Activated T-cell treated with anti-CD3 and anti-CD28 coated beads, Interleukin-2, amount 50 U/mL, for 24 hours (primary cell): ENCODE data around the gene CNTN4.

Source experiments
- DNase-seq: peaks from one replicate; pipeline ENCODE4 v3.0.0-alpha.2; 2020
- H3K27ac Mint-ChIP-seq: 2 replicates; pipeline ENCODE4 v1.8.0; 2020; ENCODE audit warnings: mild to moderate bottlenecking, mixed read lengths
- H3K27me3 Mint-ChIP-seq: 2 replicates; pipeline ENCODE4 v1.8.0; 2020; ENCODE audit warnings: mixed read lengths
- H3K36me3 Mint-ChIP-seq: 2 replicates; pipeline ENCODE4 v1.8.0; 2020; ENCODE audit warnings: low read depth, mixed read lengths
- H3K4me1 Mint-ChIP-seq: 2 replicates; pipeline ENCODE4 v1.8.0; 2020; ENCODE audit warnings: low read depth, mixed read lengths
- H3K4me3 Mint-ChIP-seq: 2 replicates; pipeline ENCODE4 v1.8.0; 2020; ENCODE audit warnings: mild to moderate bottlenecking, moderate library complexity, mixed read lengths
- H3K9me3 Mint-ChIP-seq: 2 replicates; pipeline ENCODE4 v1.8.0; 2020; ENCODE audit warnings: mixed read lengths

CNTN4 gene

DNA sequence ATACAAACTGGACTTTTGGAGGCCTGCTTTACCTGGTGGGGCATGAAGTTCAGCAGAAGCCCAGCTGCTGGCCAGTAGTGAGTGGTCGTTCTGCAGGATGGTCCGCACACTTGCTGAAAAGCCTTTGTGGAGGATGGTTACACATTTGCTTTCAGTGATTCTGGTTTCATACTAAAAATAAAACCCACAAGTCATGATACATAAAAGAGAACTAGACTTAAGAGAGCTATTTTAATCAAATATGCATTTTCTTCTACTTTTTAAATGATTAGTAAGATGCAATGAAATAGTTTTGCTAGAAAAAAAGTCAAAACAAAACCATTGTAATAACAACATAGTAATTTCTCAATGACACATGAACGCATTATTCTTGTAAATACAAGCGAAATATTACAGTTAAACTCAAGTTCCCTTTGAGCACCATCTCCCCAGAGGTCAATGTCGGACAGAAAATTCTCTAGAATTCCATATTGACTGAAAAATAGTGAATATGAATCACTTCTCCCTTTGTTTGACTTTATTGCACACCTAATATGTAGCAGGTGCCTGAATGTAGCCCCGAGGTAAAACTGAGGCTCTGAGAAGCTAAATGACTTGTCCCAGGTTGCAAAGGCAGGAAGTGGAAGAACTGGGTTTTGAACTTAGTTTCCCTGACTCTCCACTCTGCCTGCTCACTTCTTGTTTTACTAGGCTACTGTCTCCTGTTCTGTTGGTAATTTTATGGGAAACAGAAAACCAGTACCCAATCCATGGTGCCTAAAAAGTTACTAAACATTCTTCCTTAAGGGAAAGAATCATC lies 1003.2 kb downstream of the CNTN4 start:
- H3K4me3 Mint-ChIP-seq, result no peak overlapping the region

DNA sequence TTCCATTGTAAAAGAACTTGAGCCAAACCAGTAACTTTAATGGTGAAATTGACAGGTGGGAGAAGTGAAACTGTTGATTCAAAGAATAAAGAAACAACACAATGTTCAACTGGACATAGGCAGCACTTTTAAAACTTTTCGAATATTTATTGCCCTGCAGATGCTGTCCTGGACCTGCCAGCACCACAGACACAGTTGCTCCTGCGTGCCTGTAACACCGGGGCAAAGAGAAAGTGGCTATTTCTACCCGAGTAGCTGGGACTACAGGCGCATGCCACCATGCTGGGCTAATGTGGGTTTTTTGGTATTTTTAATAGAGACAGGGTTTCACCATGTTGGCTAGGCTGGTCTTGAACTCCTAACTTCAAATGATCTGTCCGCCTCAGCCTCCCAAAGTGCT lies 1004.1 kb downstream of the CNTN4 start:
- H3K27me3 Mint-ChIP-seq, result peaks cover 9% of the 10 kb centered on the region
- H3K4me1 Mint-ChIP-seq, result peaks cover 12% of the 10 kb centered on the region
- H3K4me3 Mint-ChIP-seq, result no peak overlapping the region
- no peak for DNase-seq
- H3K36me3 Mint-ChIP-seq, result no peaks in the 10 kb centered on the region
- no peaks in the 10 kb centered on the region for H3K9me3 Mint-ChIP-seq
- no peak overlapping the region for H3K27ac Mint-ChIP-seq

More for the DNA sequence above, 1003.2 kb downstream of the CNTN4 start:
- H3K4me1 Mint-ChIP-seq, result peaks cover 5% of the 10 kb centered on the region
- H3K27me3 Mint-ChIP-seq, result peaks cover 5% of the 10 kb centered on the region
- DNase-seq, result no peak
- H3K27ac Mint-ChIP-seq, result no peak overlapping the region
- H3K36me3 Mint-ChIP-seq, result no peaks in the 10 kb centered on the region
- H3K9me3 Mint-ChIP-seq, result no peaks in the 10 kb centered on the region

DNA sequence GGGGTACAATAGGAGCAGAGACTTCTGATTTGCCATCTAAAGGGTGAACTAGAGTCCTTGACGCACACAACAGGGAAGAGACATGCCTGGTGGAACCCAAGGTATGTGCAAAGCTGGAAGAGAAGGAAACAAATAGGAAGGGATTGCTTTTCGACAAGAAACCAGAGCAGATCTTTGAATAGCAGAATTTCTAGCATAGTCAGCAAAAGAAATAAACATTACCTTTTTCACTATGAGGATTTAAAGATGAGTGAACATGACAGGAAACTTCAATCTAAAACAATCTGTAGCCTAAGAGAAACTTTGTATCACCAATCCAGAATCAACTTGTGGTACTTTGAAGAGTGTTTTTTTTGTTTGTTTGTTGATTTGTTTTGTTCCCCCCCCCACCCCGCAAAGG lies 1006.6 kb downstream of the CNTN4 start:
- H3K27ac Mint-ChIP-seq, result no peak overlapping the region
- H3K4me3 Mint-ChIP-seq, result no peak overlapping the region

DNA sequence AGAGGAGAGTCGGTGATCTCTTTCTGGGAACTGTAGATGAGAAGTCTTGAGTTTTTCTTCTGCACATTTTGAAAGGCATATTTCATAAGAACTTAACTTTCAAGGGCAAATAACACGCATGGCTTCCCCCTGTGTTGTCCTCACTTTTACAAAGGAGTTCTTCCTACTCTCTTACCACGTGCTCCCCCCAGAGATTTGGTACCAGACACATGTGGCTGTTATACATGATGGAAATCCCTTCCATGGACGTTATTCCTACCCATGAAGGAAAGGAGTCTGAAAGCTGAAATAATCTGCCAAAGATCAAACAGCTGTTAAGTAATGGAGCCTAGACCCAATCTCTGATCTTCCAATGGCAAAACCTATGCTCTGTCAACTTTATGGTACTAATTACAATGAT lies 1007.1 kb downstream of the CNTN4 start:
- Mint-ChIP-seq H3K4me3 (no peak overlapping the region), H3K9me3 (no peaks in the 10 kb centered on the region), H3K36me3 (no peaks in the 10 kb centered on the region), H3K27ac (no peak overlapping the region), H3K27me3 (peaks cover 9% of the 10 kb centered on the region), H3K4me1 (peaks cover 35% of the 10 kb centered on the region)
- DNase-seq, result no peak

More for the DNA sequence above, 1006.6 kb downstream of the CNTN4 start:
- Mint-ChIP-seq H3K4me1 (peaks cover 30% of the 10 kb centered on the region), H3K36me3 (no peaks in the 10 kb centered on the region), H3K9me3 (no peaks in the 10 kb centered on the region), H3K27me3 (peaks cover 9% of the 10 kb centered on the region)
- DNase-seq, result no peak

DNA sequence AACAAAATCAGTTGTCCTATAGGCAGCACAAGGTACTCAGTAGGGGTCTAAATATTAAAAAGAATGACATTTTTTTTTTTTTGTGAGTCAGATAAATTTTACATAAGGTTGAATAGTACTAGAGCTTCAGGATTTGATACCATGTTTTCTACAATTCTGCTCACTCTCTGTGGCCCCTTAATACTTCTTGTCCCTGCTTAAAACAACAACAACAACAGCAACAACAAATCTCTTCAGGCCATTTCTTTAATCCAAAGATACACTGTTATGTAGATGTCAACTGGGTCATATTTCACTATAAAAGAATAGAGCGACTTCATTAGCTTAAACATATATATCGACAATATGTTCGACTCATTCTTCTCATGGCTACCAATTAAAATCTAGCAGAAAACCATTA lies 1008.5 kb downstream of the CNTN4 start:
- Mint-ChIP-seq H3K4me3 (no peak overlapping the region), H3K9me3 (no peaks in the 10 kb centered on the region), H3K27ac (peak overlapping the region; percentile 77), H3K36me3 (no peaks in the 10 kb centered on the region), H3K4me1 (peaks cover 32% of the 10 kb centered on the region), H3K27me3 (peaks cover 9% of the 10 kb centered on the region)
- no peak for DNase-seq
